ENCODE data around the gene HDAC5.
"Not testable (repeated sequence)": the region's sequence is repeated elsewhere in the genome, so short reads cannot be mapped to it uniquely, and the experiment has no call there.

HDAC5 gene

DNA sequence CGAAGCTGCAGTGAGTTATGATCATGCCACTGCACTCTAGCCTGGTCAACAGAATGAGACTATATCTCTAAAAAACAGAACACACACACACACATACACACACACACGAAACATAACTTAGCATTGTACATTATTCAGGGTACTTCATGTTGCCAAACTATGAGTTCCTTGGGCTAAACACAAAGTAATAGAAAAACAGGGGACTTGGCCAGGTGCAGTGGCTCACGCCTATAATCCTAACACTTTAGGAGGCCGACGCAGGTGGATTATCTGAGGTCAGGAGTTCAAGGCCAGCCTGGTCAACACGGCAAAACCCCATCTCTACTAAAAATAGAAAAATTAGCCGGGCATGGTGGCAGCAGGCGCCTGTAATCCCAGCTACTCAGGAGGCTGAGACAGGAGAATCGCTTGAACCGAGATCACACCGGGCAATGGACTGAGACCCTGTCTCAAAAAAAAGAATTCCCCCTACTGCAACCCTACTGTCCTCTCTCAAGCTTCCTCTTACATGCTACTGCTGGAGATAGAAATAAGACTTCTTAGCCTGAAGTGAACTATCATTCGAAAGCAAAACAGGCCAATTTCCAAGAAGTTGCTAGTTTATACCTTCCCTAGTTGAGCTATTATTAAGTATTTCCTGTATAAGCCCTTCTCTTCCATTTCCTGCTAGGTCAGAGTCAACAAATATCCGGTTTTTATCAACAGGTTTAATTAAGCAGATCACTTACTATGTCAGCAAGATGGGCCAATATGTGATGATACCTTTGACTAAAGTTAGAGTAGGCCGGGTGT, 64.1 kb downstream of the HDAC5 start:
- no peak for TF ChIP-seq CTCF (IDR thresholded peaks at IDR 0.05; ENCODE audit: extremely low read depth, missing control alignments)
- DNase-seq (ENCODE audit: low spot score) = no peak

DNA sequence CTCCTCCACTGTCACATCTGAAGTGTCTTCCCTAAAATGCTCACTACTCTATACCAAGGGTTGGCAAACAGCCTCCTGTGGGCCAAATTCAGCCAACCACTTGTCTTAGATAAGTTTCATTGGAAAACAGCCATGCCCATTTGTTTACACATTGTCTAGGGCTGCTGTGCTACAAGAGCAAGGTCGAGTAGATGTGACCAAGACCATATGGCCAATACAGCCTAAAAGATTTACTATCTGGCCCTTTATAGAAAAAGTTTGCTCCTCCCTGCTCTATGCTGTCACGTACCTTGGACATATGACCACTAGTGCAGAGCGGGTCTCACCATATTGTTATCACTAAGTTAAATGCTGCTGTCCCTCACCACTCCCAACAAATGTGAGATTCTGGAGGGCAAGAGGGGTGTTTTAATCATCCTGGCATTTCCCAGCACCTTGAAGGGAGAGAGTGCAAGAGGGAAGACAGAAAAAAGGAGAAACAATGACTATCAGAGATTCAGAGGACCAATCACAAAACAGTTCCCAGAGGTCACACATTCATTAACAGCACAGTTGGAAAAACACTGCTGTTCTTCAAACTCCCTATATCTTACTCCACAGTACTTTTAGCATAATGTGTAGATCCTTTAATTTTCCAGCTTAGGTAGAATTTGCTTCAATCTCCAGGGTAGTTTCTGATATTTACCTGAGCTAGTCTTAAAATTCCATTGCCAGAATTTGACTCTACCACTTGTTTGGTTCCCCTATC, 70.1 kb downstream of the HDAC5 start:
- TF ChIP-seq CTCF (IDR thresholded peaks at IDR 0.05; ENCODE audit: extremely low read depth, missing control alignments) = no peak
- DNase-seq (ENCODE audit: low spot score) = no peak

GRCh38 chr17:44049294-44050060, 74.0 kb downstream of the HDAC5 start:
- DNase-seq (ENCODE audit: low spot score) = no peak
- TF ChIP-seq CTCF (IDR thresholded peaks at IDR 0.05; ENCODE audit: extremely low read depth, missing control alignments) = no peak

GRCh38 chr17:44046893-44047292, 76.5 kb downstream of the HDAC5 start:
- not testable (repeated sequence) for DNase-seq (ENCODE audit: low spot score)

- TF ChIP-seq CTCF (IDR thresholded peaks at IDR 0.05; ENCODE audit: extremely low read depth, missing control alignments) = no peak
- DNase-seq (ENCODE audit: low spot score) = no peak
Measured at GRCh38 chr17:44045486-44045885, 78.0 kb downstream of the HDAC5 start.

- DNase-seq (ENCODE audit: low spot score) = no peak
- TF ChIP-seq CTCF (IDR thresholded peaks at IDR 0.05; ENCODE audit: extremely low read depth, missing control alignments) = no peak
Measured at GRCh38 chr17:44044071-44044470, 79.4 kb downstream of the HDAC5 start.

- TF ChIP-seq CTCF (IDR thresholded peaks at IDR 0.05; ENCODE audit: extremely low read depth, missing control alignments) = no peak
- no peak for DNase-seq (ENCODE audit: low spot score)
Measured at GRCh38 chr17:44043272-44043696, 80.2 kb downstream of the HDAC5 start.
